Panc1 (cell line): ENCODE data around the gene KAT6B.

Experiments used
- CTCF ChIP-seq: fragments of 450-650 bp; IDR thresholded peaks from 2 replicates; pipeline ENCODE4 v1.5.1; 2017; ENCODE audit warnings: mild to moderate bottlenecking
- POLR2AphosphoS5 ChIP-seq: IDR thresholded peaks from 2 replicates; pipeline ENCODE4 v1.6.1; 2012; ENCODE audit warnings: mild to moderate bottlenecking, low read depth, low read length, moderate library complexity
- SIN3A ChIP-seq: IDR thresholded peaks from 2 replicates; pipeline ENCODE4 v1.6.1; 2012; ENCODE audit warnings: low read depth, mild to moderate bottlenecking, low read length, moderate library complexity, borderline replicate concordance; ENCODE audit not compliant: insufficient read depth
- TCF7L2 ChIP-seq: IDR thresholded peaks from 2 replicates; pipeline ENCODE4 v1.6.1; 2011; ENCODE audit warnings: mild to moderate bottlenecking, low read depth, low read length, inconsistent platforms
- TF ChIP-seq, protein P1 (sequence below), 2 experiments: IDR thresholded peaks; 2 replicates each; pipeline ENCODE4 v1.6.1; 2011 to 2012; ENCODE audit warnings: low read depth in 2 of 2, control low read depth in 1 of 2, low read length in 1 of 2, mild to moderate bottlenecking in 1 of 2, moderate library complexity in 1 of 2; ENCODE audit not compliant: insufficient read depth in 1 of 2

- TF ChIP-seq, protein P1, sequence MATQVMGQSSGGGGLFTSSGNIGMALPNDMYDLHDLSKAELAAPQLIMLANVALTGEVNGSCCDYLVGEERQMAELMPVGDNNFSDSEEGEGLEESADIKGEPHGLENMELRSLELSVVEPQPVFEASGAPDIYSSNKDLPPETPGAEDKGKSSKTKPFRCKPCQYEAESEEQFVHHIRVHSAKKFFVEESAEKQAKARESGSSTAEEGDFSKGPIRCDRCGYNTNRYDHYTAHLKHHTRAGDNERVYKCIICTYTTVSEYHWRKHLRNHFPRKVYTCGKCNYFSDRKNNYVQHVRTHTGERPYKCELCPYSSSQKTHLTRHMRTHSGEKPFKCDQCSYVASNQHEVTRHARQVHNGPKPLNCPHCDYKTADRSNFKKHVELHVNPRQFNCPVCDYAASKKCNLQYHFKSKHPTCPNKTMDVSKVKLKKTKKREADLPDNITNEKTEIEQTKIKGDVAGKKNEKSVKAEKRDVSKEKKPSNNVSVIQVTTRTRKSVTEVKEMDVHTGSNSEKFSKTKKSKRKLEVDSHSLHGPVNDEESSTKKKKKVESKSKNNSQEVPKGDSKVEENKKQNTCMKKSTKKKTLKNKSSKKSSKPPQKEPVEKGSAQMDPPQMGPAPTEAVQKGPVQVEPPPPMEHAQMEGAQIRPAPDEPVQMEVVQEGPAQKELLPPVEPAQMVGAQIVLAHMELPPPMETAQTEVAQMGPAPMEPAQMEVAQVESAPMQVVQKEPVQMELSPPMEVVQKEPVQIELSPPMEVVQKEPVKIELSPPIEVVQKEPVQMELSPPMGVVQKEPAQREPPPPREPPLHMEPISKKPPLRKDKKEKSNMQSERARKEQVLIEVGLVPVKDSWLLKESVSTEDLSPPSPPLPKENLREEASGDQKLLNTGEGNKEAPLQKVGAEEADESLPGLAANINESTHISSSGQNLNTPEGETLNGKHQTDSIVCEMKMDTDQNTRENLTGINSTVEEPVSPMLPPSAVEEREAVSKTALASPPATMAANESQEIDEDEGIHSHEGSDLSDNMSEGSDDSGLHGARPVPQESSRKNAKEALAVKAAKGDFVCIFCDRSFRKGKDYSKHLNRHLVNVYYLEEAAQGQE (IDR thresholded peaks at IDR 0.05; ENCODE audit: insufficient read depth in 1 of 2, low read depth in 2 of 2, low read length in 1 of 2): no peak
- TF ChIP-seq CTCF (no peak), POLR2AphosphoS5 (no peak), SIN3A (no peak), TCF7L2 (no peak)
These were observed 41.9 kb upstream of the KAT6B start for GRCh38 chr10:74784462-74784861.
